GM18505 (cell line): ENCODE data around the gene GMPPA.

Source experiments
- ATAC-seq: cut with Tn5 transposase; IDR thresholded peaks from one replicate; pipeline ENCODE4 v1.9.1; 2021; ENCODE audit not compliant: unreplicated experiment
- POLR2A ChIP-seq: IDR thresholded peaks from 4 replicates; pipeline ENCODE4 v1.6.1; 2011; ENCODE audit warnings: borderline replicate concordance; ENCODE audit not compliant: insufficient read depth, insufficient read length; ENCODE audit errors: extremely low read depth

The GMPPA gene

DNA sequence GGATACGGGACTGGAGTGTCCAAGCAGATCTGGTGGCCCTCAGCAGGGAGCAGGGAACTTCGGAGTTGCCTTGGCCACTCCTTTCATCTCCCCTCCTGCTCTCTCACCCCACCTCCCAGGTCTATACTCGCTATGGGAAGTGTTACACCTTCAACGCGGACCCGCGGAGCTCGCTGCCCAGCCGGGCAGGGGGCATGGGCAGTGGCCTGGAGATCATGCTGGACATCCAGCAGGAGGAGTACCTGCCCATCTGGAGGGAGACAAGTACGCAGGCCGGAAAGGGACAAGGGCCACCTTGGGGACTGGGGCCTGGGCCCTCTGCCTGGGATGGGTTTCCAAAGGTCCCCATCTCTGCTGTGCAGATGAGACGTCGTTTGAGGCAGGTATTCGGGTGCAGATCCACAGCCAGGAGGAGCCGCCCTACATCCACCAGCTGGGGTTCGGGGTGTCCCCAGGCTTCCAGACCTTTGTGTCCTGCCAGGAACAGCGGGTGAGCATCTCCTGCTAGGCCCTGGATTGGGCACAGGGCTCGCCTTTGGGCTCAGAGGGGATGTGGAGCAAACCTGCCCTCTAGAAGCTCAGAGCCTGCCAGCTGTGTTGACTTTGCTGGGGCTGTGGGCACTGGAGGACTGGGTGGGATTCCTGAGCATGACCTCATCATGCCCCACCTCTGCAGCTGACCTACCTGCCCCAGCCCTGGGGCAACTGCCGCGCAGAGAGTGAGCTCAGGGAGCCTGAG, 33.1 kb downstream of the GMPPA start:
- no peak for TF ChIP-seq POLR2A
- ATAC-seq, result no peak

DNA sequence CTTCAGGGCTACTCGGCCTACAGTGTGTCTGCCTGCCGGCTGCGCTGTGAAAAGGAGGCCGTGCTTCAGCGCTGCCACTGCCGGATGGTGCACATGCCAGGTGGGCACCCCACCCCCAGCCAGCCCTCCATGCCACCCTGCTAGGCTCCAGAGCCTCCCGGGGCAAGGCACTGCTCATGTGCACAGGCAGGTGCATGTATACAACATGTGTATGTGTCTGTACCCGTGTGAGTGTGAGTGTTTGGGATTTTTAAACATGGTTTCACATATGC, 33.6 kb downstream of the GMPPA start:
- no peak for ATAC-seq
- no peak for TF ChIP-seq POLR2A

DNA sequence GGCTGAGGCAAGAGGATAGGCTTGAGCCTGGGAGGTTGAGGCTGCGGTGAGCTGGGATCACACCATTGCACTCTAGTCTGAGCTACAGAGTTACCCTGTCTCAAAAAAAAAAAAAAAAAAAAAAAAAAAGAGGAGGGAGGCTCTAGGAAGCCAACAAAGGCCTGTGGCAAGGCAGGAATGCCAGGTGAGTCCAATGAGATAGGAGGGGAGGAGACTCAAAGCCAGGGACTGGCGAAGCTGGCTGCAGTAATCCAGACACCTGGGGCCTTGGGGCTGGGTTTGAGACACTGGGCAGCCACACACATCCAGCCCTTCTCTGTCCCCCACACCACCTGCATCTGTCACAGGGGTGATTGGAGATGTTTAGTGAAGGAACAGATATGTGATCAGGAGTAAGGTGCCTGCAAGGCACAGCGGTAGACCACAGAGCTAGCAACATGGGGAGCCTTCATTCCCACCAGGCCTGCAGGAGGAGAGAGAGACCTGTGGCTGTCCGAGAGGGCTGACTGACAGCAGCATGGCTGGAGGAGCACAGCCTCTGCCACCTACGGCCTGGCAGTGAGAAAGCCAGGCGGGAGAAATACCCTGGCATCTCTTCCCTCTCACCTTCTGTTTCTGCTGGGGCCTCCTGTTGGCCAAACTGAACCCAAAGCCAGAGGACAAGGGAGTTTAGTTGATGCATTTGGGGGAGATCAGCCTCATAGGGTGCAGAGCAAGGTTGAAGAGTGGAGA, 35.4 kb downstream of the GMPPA start:
- no peak for TF ChIP-seq POLR2A
- ATAC-seq, result no peak

DNA sequence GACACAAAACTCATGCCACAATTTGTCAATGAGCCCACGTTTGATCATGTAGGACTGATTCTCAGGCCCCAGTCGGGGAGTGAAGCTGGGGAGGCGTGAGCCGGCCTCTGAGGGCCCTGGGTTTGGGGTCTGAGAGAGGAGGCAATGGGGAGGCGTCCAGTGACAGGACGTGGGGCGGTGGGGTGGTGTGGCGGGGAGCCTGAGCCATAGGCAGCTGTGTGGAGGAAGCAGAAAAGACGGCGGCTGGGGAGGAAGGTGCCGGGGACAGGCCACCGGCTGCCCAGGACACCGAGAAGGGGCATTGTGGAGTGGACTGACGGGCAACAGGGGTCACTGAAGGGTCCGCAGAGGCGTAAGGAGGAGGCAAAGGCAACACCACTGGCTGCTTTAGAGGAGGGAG, 37.7 kb downstream of the GMPPA start:
- TF ChIP-seq POLR2A, result no peak
- ATAC-seq, result no peak

DNA sequence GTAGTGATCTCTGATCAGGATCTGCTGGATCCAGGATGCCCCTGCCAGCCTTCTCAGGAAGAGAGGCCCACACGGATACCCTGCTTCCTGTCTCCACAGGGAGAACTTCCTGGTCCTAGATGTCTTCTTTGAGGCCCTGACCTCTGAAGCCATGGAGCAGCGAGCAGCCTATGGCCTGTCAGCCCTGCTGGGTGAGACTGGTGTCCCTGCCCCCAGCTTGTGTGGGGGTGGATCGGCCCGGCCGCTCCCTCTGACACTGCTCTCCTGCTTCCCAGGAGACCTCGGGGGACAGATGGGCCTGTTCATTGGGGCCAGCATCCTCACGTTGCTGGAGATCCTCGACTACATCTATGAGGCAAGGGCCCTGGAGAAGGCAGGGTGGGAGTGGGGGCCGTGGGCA, 38.3 kb downstream of the GMPPA start:
- TF ChIP-seq POLR2A, result no peak
- no peak for ATAC-seq

DNA sequence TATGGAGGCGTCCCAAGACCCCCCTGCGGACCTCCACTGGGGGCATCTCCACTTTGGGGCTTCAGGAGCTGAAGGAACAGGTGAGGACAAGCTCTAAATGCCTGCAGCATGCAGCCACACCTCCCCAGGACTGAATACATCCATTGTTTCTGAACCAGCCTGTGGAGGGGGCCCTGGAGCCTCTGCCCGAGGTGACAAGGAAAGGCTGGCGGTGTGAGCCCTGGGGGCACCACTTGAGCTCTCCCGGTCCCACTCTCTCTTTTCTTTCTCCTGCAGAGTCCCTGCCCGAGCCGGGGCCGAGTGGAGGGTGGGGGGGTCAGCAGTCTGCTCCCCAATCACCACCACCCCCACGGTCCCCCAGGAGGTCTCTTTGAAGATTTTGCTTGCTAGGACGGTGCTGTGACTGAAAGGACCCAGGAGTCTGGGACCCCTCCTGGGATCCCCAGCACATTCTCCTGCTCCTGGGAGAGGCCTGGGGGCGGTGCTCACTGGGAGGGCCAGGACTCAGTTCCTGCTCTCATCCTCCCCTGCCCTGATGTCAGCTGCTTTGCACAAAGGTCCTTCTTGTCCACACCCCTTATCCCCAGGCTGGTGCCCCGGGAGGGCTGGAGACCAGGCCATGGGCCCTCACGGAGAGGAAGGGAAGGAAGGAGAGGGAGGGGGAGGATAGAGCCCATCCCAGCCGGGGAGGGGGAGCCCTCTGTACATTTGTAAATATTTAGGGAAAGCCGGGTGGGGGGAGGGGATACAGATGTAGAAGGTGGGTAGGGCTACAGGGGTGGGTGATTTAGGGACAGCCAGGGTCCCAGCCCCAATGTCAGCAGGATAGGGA, 39.2 kb downstream of the GMPPA start:
- TF ChIP-seq POLR2A, result no peak
- ATAC-seq, result no peak

DNA sequence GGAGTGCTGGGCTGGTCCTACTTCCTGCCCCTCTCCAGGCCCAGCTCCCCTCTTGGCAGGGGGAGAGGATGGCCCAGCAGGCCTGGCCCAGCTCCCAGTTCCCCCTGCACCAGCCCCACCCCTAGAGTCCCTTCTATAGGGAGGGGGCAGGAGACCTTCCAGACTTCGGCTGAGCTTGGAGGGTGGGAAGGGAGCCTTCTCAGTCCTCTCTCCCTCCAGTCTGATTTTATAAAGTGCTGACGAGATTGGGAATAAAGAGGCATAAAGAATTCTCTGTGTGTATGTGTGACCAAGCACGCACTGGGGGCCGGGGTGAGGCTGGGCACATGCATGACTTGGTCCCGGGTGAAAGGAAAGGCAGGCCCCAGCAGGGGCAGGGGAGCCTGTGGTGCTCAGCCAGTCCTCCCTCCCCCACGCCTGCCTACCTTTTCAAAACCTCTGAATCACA, 39.8 kb downstream of the GMPPA start:
- ATAC-seq, result no peak
- no peak for TF ChIP-seq POLR2A

DNA sequence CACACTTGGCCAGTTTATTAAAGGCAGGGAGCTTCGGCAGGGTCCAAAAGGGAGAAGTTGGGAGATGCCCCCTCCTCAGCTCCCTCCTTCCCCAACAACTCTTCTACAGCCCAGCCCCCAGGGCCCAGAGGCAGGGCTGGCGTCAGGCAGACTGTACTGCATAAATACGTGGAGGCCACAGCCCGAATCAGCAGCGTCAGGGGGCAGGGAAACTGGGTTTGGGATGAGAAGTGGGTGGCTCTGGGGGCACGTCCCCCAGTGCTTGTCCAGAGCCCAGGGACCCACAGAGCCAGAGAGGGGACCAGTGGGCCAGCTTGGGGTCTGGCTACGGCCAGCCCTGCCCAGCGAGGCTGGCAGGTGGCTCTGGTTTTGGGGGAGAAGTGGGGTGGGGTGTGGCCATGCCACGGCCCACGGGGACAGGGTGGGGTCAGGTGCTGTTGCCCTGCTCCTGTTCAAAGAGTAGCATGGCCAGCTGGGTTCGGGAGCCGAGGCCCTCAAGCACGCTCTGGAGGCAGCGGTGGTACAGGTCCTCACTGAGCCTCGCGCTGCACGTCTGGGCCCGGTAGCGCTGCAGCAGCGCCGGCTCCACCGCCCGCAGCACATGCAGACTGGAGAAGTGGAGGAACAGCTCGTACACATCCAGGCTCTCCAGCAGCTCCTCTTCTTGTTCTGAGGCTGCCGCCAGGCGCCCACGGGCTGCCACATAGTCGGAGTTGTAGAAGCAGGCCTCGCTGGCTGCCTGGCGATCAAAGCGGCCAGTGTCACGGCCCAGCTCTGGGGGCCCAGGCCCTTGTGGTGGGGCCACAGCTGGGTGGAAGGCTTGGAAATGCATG, 40.5 kb downstream of the GMPPA start:
- no peak for ATAC-seq
- TF ChIP-seq POLR2A, result no peak

DNA sequence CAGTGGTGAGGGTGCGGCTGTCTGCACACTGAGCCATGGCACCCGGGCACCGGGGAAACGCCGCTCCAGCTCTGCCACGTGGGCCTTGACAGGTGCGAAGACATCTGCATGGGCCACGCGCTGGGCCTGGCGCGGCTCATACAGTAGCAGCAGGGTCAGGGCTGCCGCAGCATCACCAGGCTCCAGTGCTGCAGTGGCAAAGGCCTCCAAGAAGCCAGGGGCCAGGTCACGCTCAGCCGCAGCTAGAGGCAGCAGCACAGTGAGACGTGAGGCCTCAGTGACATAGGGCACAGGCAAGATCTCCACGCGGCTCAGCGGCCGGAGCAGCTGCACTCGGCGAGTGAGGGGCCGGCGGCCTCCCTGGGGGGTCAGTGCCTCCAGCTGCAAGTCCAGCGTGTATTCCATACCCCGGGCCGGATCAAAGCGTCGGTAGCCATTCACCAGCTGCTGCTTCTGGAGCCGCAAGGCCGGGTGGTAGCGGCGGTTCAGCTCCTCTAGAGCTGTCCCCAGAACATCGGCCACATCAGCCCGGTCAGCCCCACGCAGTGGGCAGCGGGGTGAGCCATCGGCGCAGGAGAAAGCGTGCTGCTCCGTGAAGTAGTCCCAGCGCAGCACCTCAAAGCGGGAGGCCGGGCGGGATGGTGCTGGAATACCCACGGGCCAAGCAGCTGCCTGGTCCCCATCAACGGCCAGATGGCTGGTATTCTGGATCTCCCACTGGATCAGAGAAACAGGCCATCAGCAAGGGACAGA, 41.4 kb downstream of the GMPPA start:
- no peak for ATAC-seq
- no peak for TF ChIP-seq POLR2A

DNA sequence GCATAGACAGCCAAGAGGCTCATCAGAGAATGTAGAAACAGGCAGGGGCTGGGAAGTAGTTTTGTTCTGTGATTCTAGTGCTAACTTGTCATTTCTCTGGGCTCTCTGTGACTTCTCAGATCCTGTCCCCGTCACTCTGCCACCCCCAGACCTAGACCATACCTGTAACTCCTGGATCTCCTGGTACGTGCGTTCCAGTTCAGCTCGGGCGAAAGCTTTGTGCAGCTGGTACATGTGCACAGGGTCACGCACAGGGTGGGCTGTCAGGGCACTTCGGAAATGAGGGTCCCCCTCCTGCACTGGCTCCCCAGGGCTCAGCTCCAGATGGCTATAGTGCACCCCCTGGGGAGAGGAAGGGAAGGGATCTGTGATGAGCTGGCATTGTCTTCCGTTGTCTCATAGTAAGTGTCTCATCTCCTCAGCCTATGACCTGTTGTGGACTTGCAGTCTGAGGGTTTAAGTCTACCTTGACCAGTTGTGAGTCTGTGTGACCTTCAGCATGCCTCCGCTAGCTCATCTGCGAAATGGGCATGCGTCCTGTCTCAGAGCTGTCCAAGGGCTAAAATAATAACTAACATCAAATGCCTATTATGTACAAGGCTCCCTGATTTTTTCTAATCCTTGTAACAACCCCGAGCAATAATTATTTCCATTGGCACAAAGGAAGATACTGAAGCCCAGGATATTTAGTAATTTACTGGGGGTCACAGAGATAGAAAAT, 42.3 kb downstream of the GMPPA start:
- TF ChIP-seq POLR2A, result no peak
- no peak for ATAC-seq

DNA sequence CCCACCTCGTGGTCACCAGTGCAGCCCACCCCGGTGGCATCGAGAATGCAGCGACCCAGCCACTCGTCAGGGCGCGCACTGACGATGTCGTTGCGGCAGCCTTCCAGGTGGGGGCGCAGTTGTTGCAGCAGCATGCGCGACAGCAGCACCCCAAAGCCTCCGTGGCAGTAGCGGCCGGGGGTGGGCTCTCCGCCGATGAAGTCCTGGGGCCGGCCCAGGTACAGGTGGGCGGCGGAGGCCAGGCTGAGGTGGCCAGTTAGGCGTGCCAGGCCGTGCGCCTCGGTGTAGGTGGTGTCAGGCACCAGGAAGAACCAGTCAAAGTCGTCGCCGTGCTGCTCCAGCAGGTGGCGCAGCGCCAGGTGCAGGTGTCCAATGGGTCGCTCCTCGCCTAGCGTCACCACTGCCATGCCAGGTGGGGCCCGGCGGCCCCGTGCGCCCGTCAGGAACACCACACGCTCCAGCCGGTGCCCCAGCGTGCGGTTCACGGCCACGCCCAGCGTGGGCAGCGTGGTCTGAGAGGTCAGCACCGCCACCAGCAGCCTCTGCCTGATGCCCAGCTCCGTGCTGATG, 43.0 kb downstream of the GMPPA start:
- ATAC-seq, result peak; percentile 63
- TF ChIP-seq POLR2A, result no peak
